GM23338 (cell line): ENCODE results near the gene ERC2.

Source experiments
- CREB1 ChIP-seq: fragments of 250-450 bp; sonication (Bioruptor Pico); IDR thresholded peaks from 2 replicates; pipeline ENCODE4 v1.5.0; 2020; ENCODE audit warnings: low read depth, mild to moderate bottlenecking, moderate library complexity
- EZH2 ChIP-seq: fragments of 200-600 bp; sonication (generic); IDR thresholded peaks from one replicate; pipeline ENCODE4 v1.8.0; 2017; ENCODE audit warnings: antibody characterized with exemption, mild to moderate bottlenecking, low read depth; ENCODE audit not compliant: unreplicated experiment
- EZH2phosphoT487 ChIP-seq: fragments of 200-600 bp; sonication (generic); IDR thresholded peaks from one replicate; pipeline ENCODE4 v1.8.1; 2018; ENCODE audit warnings: antibody characterized with exemption; ENCODE audit not compliant: unreplicated experiment
- JUNB ChIP-seq: IDR thresholded peaks from one replicate; pipeline ENCODE4 v1.6.1; 2016; ENCODE audit warnings: antibody characterized with exemption; ENCODE audit not compliant: unreplicated experiment
- POLR2AphosphoS5 ChIP-seq: IDR thresholded peaks from 2 replicates; pipeline ENCODE4 v1.6.1; 2016; ENCODE audit warnings: antibody characterized with exemption, low read depth
- ZNF114 ChIP-seq: fragments of 250-450 bp; sonication (Bioruptor Pico); IDR thresholded peaks from 2 replicates; pipeline ENCODE4 v1.5.0; 2020; ENCODE audit warnings: mild to moderate bottlenecking, moderate library complexity
- ZNF331 ChIP-seq: fragments of 250-450 bp; sonication (Bioruptor Pico); IDR thresholded peaks from 2 replicates; pipeline ENCODE4 v1.5.0; 2020; ENCODE audit warnings: low read depth, mild to moderate bottlenecking, moderate library complexity
- TF ChIP-seq, protein P1 (sequence below), 2 experiments: fragments of 200-600 bp in 1 of 2; sonication (generic) in 1 of 2; conservative IDR thresholded peaks; 2 replicates each; pipeline versions ENCODE4 v1.5.1 to v1.6.1; 2016 to 2017; ENCODE audit warnings: antibody characterized with exemption in 2 of 2, low read depth in 2 of 2, mild to moderate bottlenecking in 2 of 2, moderate library complexity in 1 of 2
- TF ChIP-seq, protein P2 (sequence below): fragments of 250-450 bp; sonication (Bioruptor Pico); IDR thresholded peaks from 2 replicates; pipeline ENCODE4 v1.5.0; 2020; ENCODE audit warnings: mild to moderate bottlenecking, moderate library complexity
- TF ChIP-seq, protein P3 (sequence below): IDR thresholded peaks from 2 replicates; pipeline ENCODE4 v1.6.1; 2016; ENCODE audit warnings: antibody characterized with exemption
- TF ChIP-seq, protein P4 (sequence below): IDR thresholded peaks from one replicate; pipeline ENCODE4 v1.6.1; 2018; ENCODE audit warnings: antibody characterized with exemption; ENCODE audit not compliant: unreplicated experiment

DNA sequence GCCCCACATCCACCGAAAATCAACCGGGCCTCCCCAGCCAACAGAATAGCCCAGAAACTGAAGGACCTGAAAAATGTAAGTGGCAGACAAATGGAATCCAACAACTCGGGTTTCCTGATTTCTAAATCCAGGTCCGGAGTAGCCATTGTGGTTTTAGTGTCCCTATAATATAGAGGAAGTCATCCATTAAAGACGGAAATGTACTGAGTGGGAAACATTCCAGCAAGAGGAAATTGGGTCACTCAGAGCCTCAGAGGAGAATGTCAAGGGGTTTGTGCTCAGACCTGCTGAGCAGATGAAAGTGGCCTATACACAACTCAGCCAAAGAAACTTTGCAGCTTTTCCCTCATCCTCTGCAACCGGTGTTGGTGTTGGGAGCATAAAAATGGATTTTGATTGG lies 366.7 kb downstream of the ERC2 start:
- TF ChIP-seq, protein P1, sequence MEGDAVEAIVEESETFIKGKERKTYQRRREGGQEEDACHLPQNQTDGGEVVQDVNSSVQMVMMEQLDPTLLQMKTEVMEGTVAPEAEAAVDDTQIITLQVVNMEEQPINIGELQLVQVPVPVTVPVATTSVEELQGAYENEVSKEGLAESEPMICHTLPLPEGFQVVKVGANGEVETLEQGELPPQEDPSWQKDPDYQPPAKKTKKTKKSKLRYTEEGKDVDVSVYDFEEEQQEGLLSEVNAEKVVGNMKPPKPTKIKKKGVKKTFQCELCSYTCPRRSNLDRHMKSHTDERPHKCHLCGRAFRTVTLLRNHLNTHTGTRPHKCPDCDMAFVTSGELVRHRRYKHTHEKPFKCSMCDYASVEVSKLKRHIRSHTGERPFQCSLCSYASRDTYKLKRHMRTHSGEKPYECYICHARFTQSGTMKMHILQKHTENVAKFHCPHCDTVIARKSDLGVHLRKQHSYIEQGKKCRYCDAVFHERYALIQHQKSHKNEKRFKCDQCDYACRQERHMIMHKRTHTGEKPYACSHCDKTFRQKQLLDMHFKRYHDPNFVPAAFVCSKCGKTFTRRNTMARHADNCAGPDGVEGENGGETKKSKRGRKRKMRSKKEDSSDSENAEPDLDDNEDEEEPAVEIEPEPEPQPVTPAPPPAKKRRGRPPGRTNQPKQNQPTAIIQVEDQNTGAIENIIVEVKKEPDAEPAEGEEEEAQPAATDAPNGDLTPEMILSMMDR (conservative IDR thresholded peaks at IDR 0.05; ENCODE audit: low read depth in 2 of 2), result no peak
- TF ChIP-seq EZH2phosphoT487 (no peak), EZH2 (no peak), POLR2AphosphoS5 (no peak), JUNB (no peak), CREB1 (CRISPR knock-in tag) (no peak), ZNF114 (CRISPR knock-in tag) (no peak), ZNF331 (CRISPR knock-in tag) (no peak)
- TF ChIP-seq, protein P2, sequence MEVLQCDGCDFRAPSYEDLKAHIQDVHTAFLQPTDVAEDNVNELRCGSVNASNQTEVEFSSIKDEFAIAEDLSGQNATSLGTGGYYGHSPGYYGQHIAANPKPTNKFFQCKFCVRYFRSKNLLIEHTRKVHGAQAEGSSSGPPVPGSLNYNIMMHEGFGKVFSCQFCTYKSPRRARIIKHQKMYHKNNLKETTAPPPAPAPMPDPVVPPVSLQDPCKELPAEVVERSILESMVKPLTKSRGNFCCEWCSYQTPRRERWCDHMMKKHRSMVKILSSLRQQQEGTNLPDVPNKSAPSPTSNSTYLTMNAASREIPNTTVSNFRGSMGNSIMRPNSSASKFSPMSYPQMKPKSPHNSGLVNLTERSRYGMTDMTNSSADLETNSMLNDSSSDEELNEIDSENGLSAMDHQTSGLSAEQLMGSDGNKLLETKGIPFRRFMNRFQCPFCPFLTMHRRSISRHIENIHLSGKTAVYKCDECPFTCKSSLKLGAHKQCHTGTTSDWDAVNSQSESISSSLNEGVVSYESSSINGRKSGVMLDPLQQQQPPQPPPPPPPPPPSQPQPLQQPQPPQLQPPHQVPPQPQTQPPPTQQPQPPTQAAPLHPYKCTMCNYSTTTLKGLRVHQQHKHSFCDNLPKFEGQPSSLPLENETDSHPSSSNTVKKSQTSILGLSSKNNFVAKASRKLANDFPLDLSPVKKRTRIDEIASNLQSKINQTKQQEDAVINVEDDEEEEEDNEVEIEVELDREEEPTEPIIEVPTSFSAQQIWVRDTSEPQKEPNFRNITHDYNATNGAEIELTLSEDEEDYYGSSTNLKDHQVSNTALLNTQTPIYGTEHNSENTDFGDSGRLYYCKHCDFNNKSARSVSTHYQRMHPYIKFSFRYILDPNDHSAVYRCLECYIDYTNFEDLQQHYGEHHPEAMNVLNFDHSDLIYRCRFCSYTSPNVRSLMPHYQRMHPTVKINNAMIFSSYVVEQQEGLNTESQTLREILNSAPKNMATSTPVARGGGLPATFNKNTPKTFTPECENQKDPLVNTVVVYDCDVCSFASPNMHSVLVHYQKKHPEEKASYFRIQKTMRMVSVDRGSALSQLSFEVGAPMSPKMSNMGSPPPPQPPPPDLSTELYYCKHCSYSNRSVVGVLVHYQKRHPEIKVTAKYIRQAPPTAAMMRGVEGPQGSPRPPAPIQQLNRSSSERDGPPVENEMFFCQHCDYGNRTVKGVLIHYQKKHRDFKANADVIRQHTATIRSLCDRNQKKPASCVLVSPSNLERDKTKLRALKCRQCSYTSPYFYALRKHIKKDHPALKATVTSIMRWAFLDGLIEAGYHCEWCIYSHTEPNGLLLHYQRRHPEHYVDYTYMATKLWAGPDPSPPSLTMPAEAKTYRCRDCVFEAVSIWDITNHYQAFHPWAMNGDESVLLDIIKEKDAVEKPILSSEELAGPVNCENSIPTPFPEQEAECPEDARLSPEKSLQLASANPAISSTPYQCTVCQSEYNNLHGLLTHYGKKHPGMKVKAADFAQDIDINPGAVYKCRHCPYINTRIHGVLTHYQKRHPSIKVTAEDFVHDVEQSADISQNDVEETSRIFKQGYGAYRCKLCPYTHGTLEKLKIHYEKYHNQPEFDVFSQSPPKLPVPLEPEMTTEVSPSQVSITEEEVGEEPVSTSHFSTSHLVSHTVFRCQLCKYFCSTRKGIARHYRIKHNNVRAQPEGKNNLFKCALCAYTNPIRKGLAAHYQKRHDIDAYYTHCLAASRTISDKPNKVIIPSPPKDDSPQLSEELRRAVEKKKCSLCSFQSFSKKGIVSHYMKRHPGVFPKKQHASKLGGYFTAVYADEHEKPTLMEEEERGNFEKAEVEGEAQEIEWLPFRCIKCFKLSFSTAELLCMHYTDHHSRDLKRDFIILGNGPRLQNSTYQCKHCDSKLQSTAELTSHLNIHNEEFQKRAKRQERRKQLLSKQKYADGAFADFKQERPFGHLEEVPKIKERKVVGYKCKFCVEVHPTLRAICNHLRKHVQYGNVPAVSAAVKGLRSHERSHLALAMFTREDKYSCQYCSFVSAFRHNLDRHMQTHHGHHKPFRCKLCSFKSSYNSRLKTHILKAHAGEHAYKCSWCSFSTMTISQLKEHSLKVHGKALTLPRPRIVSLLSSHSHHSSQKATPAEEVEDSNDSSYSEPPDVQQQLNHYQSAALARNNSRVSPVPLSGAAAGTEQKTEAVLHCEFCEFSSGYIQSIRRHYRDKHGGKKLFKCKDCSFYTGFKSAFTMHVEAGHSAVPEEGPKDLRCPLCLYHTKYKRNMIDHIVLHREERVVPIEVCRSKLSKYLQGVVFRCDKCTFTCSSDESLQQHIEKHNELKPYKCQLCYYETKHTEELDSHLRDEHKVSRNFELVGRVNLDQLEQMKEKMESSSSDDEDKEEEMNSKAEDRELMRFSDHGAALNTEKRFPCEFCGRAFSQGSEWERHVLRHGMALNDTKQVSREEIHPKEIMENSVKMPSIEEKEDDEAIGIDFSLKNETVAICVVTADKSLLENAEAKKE (CRISPR knock-in tag), result no peak
- TF ChIP-seq, protein P3, sequence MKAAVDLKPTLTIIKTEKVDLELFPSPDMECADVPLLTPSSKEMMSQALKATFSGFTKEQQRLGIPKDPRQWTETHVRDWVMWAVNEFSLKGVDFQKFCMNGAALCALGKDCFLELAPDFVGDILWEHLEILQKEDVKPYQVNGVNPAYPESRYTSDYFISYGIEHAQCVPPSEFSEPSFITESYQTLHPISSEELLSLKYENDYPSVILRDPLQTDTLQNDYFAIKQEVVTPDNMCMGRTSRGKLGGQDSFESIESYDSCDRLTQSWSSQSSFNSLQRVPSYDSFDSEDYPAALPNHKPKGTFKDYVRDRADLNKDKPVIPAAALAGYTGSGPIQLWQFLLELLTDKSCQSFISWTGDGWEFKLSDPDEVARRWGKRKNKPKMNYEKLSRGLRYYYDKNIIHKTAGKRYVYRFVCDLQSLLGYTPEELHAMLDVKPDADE, result no peak
- TF ChIP-seq, protein P4, sequence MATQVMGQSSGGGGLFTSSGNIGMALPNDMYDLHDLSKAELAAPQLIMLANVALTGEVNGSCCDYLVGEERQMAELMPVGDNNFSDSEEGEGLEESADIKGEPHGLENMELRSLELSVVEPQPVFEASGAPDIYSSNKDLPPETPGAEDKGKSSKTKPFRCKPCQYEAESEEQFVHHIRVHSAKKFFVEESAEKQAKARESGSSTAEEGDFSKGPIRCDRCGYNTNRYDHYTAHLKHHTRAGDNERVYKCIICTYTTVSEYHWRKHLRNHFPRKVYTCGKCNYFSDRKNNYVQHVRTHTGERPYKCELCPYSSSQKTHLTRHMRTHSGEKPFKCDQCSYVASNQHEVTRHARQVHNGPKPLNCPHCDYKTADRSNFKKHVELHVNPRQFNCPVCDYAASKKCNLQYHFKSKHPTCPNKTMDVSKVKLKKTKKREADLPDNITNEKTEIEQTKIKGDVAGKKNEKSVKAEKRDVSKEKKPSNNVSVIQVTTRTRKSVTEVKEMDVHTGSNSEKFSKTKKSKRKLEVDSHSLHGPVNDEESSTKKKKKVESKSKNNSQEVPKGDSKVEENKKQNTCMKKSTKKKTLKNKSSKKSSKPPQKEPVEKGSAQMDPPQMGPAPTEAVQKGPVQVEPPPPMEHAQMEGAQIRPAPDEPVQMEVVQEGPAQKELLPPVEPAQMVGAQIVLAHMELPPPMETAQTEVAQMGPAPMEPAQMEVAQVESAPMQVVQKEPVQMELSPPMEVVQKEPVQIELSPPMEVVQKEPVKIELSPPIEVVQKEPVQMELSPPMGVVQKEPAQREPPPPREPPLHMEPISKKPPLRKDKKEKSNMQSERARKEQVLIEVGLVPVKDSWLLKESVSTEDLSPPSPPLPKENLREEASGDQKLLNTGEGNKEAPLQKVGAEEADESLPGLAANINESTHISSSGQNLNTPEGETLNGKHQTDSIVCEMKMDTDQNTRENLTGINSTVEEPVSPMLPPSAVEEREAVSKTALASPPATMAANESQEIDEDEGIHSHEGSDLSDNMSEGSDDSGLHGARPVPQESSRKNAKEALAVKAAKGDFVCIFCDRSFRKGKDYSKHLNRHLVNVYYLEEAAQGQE, result no peak
